Measurements from ENCODE around the gene ZNF22.
A peak's percentile ranks its signal among the peaks of the same experiment; 100 is the strongest.

Gene ZNF22

GRCh38 chr10:44965651-44966097 is 35.0 kb upstream of the ZNF22 start:
- DNase-seq, result no peak

GRCh38 chr10:44966129-44966815 is 34.5 kb upstream of the ZNF22 start:
- DNase-seq, result peak; percentile 15

DNA sequence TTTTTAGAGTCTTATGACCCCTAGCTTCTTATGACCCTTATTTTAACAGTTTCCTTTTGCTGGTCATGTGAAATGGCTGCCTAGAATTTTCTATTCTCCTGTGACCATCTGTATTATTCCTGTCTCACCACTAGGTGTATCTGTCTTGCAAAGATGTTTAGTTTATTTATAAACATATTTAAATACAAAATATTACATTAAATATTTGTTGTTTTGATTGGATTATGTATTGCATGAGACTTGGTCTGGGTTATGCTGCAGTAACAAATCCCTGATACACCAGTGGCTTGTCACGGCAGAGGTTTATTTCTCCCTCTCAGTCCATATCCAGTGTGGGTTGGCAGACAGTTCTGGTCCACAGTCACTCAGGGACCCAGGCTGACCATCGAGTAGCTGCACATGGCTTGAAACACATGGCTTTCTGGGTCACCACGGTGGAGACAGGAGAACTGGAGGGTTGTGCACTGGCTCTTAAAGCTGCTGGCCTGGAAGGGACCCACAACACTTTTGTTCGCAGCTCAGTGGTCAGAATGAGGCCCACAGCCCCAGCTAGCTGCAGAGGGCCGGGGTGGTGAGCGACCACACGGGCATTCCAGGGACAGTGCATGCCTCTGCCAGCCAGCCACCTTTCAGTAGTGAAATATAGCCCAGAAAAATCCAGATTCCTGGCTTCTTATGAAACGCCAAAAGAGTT is 33.8 kb upstream of the ZNF22 start:
- DNase-seq, result no peak

- DNase-seq, result no peak
Observed at GRCh38 chr10:44967616-44968015, 33.1 kb upstream of the ZNF22 start.

DNA sequence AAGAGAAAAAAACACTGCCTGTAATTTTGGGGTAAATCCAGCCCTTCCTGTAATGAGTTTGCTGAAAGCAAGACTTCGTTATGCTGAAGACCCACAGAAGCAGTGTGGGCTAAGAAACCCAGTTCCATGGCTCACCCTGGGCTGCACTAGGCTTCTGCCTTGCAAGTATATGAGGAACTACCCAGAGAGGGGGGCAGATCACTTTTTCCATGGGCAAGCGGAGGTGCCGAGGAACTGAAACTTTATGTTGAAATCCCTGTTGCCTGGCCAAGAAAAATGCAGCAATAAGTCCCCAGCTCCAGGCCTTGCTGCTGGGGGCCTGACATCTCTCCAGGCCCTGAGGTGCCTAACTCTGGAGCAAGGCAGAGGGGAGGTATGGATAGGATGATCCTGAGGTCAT is 32.6 kb upstream of the ZNF22 start:
- no peak for DNase-seq

DNA sequence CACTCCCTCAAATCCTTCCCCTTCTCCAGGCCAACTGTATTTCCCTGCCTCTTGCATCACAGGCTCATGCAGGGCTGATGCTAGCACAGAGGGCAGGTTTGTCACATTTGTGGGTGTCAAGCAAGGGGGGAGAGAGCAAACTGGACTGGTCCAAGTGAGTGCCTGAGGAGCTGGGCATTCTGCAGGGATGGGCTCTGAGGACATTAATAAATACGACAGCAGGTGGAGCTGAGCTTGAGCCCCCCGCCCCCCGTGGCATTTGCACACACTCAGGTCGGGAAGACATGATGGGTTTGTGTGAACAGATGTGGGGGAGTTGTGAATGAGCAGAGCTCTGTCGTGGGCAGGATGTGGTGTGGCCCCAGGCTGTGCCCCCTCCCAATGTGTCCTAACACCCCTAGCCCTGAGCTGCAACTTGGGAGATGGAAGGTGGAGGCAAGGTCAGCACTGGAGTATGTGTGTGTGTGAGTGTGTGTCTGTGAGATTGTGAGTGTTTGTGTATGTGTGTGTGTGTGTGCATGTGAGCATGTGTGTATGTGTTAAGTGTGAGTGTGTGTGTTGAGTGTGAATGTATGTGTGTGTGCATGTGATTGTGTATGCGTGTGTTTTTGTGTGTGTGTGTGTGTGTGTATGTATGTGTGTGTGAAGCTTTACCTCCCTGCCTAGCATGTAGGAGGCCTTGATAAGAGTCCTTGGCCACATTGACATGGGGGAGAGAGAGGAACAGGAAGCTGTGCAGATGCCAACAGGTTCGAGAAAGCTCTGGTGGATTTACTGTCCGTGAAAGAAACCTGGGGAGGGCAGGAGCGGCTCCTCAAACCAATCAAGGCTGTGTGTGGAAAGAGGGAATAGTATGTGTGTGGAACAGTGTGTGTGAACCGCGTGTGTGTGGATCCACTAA is 32.0 kb upstream of the ZNF22 start:
- no peak for DNase-seq

DNA sequence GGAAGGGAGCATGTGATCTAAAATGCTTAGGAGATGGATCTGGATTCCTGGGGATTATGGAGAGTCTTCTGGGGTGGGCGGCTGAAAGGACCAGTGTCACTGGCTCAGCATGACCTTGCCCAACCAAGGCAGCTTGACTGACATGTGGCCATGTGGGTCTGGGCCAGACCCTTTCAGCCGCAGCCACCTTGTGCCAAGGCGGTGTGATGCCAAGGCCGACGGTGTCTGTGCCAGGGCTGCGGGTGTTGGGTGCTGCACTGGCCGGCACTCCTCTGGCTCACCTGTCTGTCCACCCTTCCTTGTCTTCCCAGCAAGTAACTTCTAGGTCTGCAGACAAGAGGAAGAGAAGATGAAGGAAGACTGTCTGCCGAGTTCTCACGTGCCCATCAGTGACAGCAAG is 30.9 kb upstream of the ZNF22 start:
- no peak for DNase-seq

DNA sequence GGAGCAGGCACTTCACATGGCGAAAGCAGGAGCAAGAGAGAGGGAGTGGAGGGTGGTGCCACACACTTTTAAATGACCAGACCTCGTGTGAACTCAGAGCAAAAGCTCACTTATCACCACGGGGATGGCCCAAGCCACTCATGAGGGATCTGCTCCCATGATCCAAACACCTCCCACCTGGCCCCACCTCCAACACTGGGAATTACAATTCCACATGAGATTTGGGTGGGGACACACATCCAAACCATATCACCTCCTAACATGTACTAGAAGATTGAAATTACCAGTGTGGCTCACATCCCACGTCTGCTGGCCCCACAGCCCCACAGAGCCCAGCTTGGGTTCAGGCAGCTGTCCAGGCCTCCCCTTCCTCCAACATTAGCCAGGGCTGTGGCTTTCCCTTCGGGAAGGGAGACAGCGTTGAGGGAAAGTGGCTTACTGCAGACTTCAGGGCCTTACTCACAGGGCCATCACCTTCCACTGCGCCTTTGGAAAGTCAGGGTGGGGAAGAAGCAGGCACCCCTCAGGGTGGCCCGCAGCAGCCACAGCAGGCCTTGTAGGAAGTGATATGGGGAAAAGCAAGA is 29.8 kb upstream of the ZNF22 start:
- no peak for DNase-seq

DNA sequence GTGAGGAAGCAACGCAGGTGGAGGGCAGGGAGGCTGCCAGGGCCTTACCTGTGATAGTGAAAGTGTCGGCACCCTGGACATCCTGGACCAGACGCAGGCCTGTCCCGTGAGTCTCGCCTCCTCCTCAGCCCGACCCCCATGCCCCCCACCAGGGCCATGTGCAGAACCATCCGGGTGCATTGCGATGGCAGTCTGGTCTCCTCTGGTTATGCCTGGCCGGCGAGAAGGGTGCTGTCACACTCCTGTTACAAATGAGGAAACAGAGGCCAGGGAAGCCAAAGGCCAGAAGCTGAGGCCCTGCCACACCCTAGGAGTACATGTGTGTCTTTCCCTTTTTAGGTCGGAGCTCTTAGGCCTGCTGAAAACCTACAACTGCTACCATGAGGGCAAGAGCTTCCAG is 29.3 kb upstream of the ZNF22 start:
- DNase-seq, result no peak

DNA sequence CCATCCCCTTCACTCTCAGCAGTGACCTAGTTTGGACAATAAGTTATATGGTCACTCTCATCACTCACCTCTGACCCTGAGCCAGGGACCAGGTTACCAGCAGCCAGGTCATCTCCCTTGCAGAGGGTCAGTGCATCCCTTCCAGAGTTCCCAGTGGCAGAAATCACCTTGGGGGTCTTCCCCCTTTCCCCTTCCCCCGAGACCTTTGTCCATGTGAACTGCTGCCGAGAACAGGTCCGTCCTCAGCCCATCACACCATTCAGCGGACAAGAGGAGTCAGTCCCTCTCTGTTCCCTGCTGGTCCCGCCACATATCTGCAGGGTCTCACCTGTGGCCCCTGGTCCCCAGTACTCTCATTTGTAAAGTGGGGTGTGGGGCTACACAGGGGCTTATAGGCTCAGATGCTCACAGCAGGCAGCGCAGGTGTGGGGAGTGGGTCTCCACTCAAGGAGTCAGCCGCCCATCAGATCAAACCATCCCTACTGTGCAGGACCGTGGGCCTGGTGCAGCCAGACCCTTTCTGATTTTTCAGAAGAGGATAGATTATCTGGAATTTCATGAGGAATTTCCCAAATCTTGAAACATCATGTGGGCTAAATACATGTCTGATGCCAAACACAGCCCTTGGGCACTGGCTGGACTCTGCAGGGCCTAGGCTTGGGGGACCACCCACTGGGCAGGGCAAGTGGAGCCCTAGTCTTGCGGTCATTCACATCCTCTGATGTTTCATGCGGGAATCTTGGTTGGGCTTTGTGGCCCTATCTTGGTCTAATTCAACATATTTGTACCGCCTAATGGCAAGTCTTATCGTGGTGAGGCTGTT is 28.6 kb upstream of the ZNF22 start:
- no peak for DNase-seq

DNA sequence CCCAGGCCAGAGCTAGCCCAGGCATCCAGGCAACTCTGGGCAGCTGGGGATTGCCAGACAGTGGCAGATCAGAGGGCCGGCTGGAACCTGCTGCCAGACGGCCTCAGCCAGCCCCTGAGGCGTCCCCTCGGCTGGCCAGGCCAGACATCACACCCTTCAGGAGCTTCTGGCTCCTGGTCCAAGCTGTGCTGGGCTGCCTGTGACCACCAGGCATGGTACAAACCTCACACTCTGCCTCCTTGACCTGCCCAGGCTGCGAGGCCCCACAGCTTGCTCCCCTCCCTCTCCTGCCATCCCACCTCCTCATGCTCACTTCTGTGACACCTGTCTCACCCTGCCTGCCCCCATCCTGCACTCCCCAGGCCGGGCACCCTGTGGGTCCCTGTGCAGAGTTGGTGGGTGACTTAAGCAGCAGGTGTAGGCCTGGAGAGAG is 27.8 kb upstream of the ZNF22 start:
- DNase-seq, result no peak

DNA sequence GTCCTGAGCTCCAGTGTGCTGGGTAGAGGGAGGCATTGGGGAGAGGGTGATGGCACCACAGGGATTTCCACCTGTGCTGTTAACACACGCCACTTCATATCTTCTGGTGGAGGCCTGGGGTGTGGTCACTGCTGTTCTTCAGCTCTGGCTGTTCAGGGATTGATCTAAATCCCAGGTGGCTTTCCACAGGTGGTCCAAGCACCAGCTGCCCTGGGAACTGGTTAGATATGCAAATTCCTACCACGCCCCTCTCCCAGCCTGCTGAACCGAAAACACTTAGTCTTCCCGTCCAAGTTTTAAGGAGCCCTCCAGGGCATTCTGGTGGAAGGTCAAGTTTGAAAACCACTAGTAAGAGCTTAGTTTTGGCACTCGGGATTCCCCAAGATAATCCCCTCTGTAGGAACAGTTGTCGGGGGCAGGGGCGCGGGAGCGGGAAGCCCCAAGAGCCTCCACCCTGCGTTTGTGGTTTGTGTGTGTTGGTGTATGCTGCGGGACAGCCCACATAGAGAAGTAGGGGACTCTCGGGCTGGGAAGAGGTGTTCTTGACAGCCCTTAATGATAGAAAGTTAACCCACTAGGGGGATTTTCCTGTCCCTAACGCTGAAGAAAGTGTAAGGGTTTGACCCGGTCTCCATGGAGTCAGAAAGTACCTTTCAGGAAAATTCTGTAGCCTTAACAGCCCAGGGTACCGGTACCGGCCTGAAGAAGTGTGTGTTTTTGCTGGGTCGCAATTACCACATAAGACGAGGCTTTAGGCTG is 27.2 kb upstream of the ZNF22 start:
- no peak for DNase-seq

GRCh38 chr10:44974082-44974627 is 26.6 kb upstream of the ZNF22 start:
- no peak for DNase-seq

- DNase-seq, result peak; percentile 59
Observed at GRCh38 chr10:44974628-44975430, 25.9 kb upstream of the ZNF22 start.

DNA sequence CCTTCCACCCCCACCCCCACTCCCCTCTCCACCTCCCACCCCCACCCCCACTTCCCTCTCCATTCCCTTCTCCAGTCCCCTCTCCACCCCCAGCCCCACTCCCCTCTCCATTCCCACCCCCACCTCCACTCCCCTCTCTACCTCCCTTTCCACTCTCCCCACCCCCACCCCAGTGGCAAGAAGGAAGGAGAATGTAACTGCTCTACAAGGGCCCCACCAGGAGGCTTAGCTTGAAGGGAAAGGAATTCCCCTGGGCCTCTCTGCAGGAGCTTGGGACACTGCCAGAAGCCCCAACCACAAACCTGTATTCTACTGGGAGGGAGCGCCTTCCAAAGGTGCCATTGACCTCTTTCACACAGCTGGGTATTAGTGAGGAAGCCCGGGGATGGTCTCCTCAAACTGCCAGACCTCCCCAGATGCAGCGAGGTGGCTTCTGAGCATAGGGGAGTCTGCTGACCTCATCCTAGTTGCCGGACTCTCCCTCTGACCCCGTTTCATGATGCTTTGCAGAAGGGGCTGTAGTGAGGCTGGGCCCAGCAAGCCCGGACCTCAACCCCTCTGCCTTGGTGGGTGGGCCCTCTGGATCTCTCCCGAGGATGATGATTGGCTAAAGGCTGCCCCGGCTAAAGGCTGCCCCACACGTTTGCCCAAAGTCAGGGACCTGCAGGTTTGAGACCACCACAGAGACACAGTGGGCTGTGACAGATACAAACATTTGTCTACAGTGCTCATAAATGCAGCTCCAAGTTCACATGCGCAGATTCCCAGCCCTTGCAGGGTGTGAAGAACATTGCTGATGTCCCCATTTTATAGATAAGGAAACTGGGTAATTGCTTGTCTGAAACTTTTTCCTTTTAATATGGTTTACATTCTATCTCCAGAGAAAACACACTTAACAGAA is 25.0 kb upstream of the ZNF22 start:
- peak; percentile 75 for DNase-seq

- no peak for DNase-seq
Observed at GRCh38 chr10:44976352-44977198, 24.1 kb upstream of the ZNF22 start.

DNA sequence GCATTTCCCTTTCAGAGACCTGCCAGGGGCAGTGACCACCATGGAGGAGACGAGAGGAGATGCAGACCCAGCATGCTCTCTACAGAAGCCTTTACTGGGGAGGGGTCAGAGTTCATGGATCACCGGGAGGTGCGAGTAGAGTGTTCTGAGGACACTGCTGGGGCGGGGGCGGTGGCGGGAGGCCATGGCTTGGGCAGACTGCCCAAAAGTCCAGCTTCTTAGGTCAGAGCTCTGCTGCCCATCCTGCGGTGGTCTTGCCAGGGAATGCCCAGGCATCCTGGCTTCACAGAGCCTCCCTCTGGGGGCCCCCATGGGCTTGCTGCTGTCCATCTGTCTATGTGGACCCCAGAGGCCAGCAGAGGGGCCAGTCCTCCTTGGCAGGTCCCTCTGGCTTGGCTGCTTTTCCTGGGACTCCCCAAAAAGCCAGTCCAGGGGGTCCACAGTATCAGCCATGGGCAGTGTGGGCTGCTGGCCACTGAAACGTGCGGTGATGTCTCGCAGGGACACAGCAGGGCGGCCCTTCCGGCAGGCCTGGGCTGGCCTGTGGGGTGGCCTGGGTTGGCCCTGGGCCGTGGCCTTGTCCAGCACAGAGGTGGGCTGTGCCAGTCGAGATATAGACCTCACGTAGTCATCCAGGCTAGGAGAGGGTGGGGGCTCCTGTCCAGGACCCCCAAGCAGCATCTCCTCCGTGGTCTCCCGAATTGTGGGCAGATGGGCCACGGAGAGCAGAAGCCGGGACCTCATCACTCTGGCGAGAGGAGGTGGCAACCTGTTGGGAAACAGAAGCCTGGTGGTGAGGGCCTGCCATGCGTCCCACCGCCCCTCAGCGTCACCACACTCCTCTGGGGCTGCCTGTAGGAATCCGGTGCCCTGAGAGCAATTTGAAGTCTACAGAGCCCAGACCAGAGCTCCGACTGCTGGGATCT is 23.2 kb upstream of the ZNF22 start:
- no peak for DNase-seq
